ENCODE data around the gene CLEC18A.

GRCh38 chr16:69918241-69918640 is 32.9 kb upstream of the CLEC18A start:
- TF ChIP-seq MAX (IDR thresholded peaks at IDR 0.05) (no peak), CTCF (IDR thresholded peaks at IDR 0.05) (no peak), USF2 (IDR thresholded peaks at IDR 0.05) (no peak), POLR2A (IDR thresholded peaks at IDR 0.05; ENCODE audit: low read length) (no peak), REST (IDR thresholded peaks at IDR 0.05) (no peak)
